MCF 10A (cell line): ENCODE data around the gene SLC35A4. TPM values are rescaled to one million over a fixed set of nuclear protein-coding genes. Genes with fewer than 3 reads are reported as not detected.

Source experiments
- BruUV-seq: library from RNA; stranded (reverse); fragments of 400-500 nt; replicated peaks from 2 replicates; lab custom pipeline; 2021; lab: Mats Ljungman, UMichigan
- CTCF ChIA-PET: fragments of 300-600 bp; sonication (Branson Sonifier 250); formaldehyde crosslinking; extraction: SDS; loops from one replicate; lab custom pipeline; 2021; ENCODE audit warnings: antibody characterized with exemption, inconsistent platforms; lab: Yijun Ruan, JAX
- POLR2A ChIA-PET: fragments of 300-600, 350-650 bp; sonication (Branson Sonifier 250); formaldehyde crosslinking; extraction: SDS; loops from one replicate; lab custom pipeline; 2020; ENCODE audit warnings: antibody characterized with exemption, inconsistent platforms; lab: Yijun Ruan, JAX
- DNase-seq: peaks from one replicate; pipeline ENCODE4 v3.0.0-alpha.2; 2018; ENCODE audit not compliant: unreplicated experiment
- H3K27ac Mint-ChIP-seq: one replicate; pipeline ENCODE4 v1.8.0; 2022; ENCODE audit warnings: mild to moderate bottlenecking, low read depth, mixed read lengths; ENCODE audit not compliant: unreplicated experiment
- H3K27me3 Mint-ChIP-seq: one replicate; pipeline ENCODE4 v1.8.0; 2022; ENCODE audit warnings: mixed read lengths; ENCODE audit not compliant: insufficient read depth, unreplicated experiment
- H3K36me3 Mint-ChIP-seq: one replicate; pipeline ENCODE4 v1.8.0; 2022; ENCODE audit warnings: mild to moderate bottlenecking, moderate library complexity, mixed read lengths; ENCODE audit not compliant: insufficient read depth, unreplicated experiment
- H3K4me1 Mint-ChIP-seq: one replicate; pipeline ENCODE4 v1.8.0; 2022; ENCODE audit warnings: mixed read lengths; ENCODE audit not compliant: insufficient read depth, unreplicated experiment
- H3K4me3 Mint-ChIP-seq: one replicate; pipeline ENCODE4 v1.8.0; 2022; ENCODE audit warnings: mild to moderate bottlenecking, moderate library complexity, mixed read lengths; ENCODE audit not compliant: unreplicated experiment
- H3K9me3 Mint-ChIP-seq: one replicate; pipeline ENCODE4 v1.8.0; 2022; ENCODE audit warnings: mixed read lengths; ENCODE audit not compliant: unreplicated experiment
- CTCF ChIP-seq: fragments of 200-600 bp; IDR thresholded peaks from one replicate; pipeline ENCODE4 v1.8.0; 2022; ENCODE audit warnings: antibody characterized with exemption, mild to moderate bottlenecking; ENCODE audit not compliant: unreplicated experiment
- intact Hi-C: fragments of 100-400 bp; cut with micrococcal nuclease; formaldehyde crosslinking; loops from 2 replicates; pipeline ENCODE4 v1.14.1; 2022
- total RNA-seq: library from RNA; stranded (reverse); gene quantifications from 2 replicates; pipeline ENCODE4 v1.2.3, GENCODE V29; 2022

The SLC35A4 gene
- total RNA-seq, 1 experiment from 2014 or later = 84.0 TPM

- BruUV-seq = no TSS peak
- peaks cover 42% of the 10 kb centered on the region for H3K4me1 Mint-ChIP-seq
- ChIA-PET CTCF (interaction anchor here (0.6 to 3.3 kb wide), 10 partner anchors 12 to 392 kb away, joined by 3 to 42 read pairs (median 6); partner anchors contain the start of genes IK, NDUFA2 and TMCO6), POLR2A (interaction anchor here (0.6 to 6.1 kb wide), 10 partner anchors 11 to 1560 kb away, joined by 3 to 188 read pairs (median 4); partner anchors contain the start of genes APBB3, HARS1, HARS2 and IK)
- no peak for TF ChIP-seq CTCF
- H3K4me3 Mint-ChIP-seq = peak overlapping the region; percentile 77
- intact Hi-C loops = loop anchor here (5.0 to 10.0 kb wide), 2 partner anchors 147 to 305 kb away; partner anchors contain the start of gene ANKHD1
- no peaks in the 10 kb centered on the region for H3K27me3 Mint-ChIP-seq
- peak; percentile 35 for DNase-seq
- H3K27ac Mint-ChIP-seq = peak overlapping the region; percentile 80
- no peaks in the 10 kb centered on the region for H3K9me3 Mint-ChIP-seq
- H3K36me3 Mint-ChIP-seq = peaks cover 81% of the 10 kb centered on the region
Observed at GRCh38 chr5:140549237-140550144, 15.1 kb upstream of the SLC35A4 start.

GRCh38 chr5:140550147-140551079, 14.2 kb upstream of the SLC35A4 start:
- Mint-ChIP-seq H3K27me3 (no peaks in the 10 kb centered on the region), H3K9me3 (no peaks in the 10 kb centered on the region), H3K36me3 (peaks cover 72% of the 10 kb centered on the region), H3K27ac (no peak overlapping the region), H3K4me3 (no peak overlapping the region), H3K4me1 (peaks cover 46% of the 10 kb centered on the region)
- no peak for TF ChIP-seq CTCF
- TSS peak; percentile 49 for BruUV-seq
- DNase-seq = no peak
- ChIA-PET POLR2A (interaction anchor here (0.6 to 6.1 kb wide), 10 partner anchors 10 to 170 kb away, joined by 3 to 188 read pairs (median 4); partner anchors contain the start of genes APBB3, HARS1, HARS2 and IK), CTCF (interaction anchor here (0.7 to 1.4 kb wide), 2 partner anchors 88 kb away, joined by 4 to 6 read pairs; no protein-coding TSS in a partner anchor)
- intact Hi-C loops = no loop called here

GRCh38 chr5:140551872-140552271, 12.8 kb upstream of the SLC35A4 start:
- no peak for DNase-seq
- POLR2A ChIA-PET = interaction anchor here (0.6 to 3.4 kb wide), 5 partner anchors 12 to 175 kb away, joined by 4 to 23 read pairs (median 5); partner anchors contain the start of genes APBB3, HARS1, HARS2 and IK
- no peaks in the 10 kb centered on the region for H3K27me3 Mint-ChIP-seq
- peaks cover 50% of the 10 kb centered on the region for H3K4me1 Mint-ChIP-seq
- H3K27ac Mint-ChIP-seq = no peak overlapping the region
- intact Hi-C loops = no loop called here
- BruUV-seq = no TSS peak
- peaks cover 63% of the 10 kb centered on the region for H3K36me3 Mint-ChIP-seq
- no peaks in the 10 kb centered on the region for H3K9me3 Mint-ChIP-seq
- TF ChIP-seq CTCF = no peak
- CTCF ChIA-PET = interaction anchor here (0.7 to 1.4 kb wide), 4 partner anchors 73 to 199 kb away, joined by 3 to 4 read pairs (median 3); no protein-coding TSS in a partner anchor
- H3K4me3 Mint-ChIP-seq = no peak overlapping the region
